Head of caudate nucleus (tissue), 42 donors: Measurements from ENCODE around the gene PTP4A2.
"Not testable (repeated sequence)": the region's sequence is repeated elsewhere in the genome, so short reads cannot be mapped to it uniquely, and the experiment has no call there.

Source experiments
- DNase-seq, 42 donors: peaks; one replicate each; pipeline versions ENCODE4 v3.0.0 to v3.0.0-alpha.2; 2020 to 2021; ENCODE audit warnings: mixed read lengths in 7 of 42
- intact Hi-C: fragments of 100-400 bp; cut with DNase I; formaldehyde crosslinking; loops from one replicate; pipeline ENCODE4 v1.15.0; 2022

The PTP4A2 gene

DNA sequence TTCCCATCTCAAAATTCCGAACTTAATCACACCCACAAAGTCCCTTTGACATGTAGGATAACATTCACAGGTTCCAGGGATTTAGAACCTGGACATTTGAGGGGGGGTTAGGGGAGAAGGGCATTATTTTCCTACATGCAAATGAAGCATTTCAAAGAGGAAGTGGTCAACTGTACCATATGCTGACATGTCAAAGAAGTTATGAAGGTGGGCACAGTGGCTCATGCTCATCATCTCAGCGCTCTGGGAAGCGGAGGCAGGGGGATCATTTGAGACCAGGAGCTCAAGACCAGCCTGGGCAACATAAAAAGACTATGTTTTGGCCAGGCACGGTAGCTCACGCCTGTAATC is 35.7 kb downstream of the PTP4A2 start:
- intact Hi-C loops = no loop called here

DNA sequence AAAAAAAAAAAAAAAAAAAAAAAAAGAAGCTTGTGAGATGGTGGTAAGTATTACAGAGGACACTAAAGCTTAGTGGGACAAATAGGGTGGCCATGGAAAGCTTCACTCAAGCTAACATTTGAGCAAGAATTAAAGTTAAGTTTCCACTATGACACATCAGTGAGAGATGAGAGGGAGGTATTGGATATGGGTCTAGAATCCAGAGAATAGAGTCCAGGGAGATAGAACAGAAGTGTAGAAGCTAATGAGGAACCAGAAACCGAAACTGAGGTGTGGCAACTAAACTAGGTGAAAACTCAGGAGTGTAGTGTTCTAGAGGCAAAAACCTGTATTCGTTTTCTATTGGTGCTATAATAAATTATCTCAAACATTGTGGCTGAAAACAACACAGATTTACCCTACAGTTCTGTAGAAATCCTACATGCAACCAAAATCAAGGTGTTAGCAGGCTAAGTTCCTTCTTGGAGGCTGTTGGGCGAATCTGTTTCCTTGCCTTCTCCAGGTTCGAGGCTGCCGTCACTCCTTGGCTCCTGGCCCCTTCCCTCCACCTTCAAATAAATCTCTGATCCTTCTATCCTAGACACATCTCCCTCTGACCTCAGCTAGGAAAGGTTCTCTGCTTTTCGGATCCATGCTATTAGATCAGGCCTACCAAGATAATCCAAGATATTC is 36.2 kb downstream of the PTP4A2 start:
- no peak for DNase-seq
- intact Hi-C loops = no loop called here

More for the DNA sequence above, 35.7 kb downstream of the PTP4A2 start:
- no peak for DNase-seq

DNA sequence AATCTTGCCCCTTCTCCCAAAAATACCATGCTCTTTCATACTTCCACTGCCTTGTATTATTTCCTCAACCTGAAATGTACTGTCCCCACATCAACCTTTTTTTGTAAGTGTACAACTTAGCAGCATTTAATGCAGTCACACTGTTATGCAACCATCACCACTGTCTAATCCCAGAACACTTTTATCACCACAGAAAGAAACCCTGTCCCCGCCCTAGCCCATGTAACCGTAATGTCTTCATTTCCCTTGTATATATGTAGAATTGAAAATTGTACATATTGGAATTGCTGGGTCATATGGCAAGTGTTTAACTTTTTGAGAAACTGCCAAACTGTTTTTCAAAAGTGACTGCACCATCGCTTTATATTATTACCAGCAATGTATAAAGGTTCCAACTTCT is 37.4 kb downstream of the PTP4A2 start:
- DNase-seq = no peak

DNA sequence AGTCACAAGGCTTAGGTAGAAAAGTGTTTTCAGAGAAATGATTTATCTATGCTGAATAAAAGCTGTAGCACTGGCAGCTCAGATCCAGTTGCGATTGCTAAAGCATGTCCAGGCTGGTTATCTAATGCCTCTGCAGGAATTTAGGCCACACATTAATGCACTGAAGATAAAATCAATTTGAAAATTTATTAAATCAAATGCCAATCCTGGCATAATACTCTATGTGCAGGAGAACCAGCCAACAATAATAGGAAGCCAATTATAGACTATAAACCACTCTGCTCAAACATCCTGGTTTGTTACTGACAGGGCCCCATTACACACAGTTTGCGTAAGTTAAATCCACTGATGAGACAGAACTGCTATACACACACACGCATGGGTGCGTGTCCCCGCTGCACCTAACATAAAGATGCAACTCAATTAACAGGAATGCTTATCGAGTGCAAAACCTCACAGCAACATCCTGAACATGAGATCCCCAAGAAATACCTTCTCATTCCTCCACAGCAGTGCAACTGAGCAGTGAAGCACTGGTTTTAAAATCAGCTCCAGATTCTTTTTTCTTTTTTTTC is 40.6 kb downstream of the PTP4A2 start:
- intact Hi-C loops = no loop called here
- no peak for DNase-seq

More for the DNA sequence above, 37.4 kb downstream of the PTP4A2 start:
- intact Hi-C loops = no loop called here

DNA sequence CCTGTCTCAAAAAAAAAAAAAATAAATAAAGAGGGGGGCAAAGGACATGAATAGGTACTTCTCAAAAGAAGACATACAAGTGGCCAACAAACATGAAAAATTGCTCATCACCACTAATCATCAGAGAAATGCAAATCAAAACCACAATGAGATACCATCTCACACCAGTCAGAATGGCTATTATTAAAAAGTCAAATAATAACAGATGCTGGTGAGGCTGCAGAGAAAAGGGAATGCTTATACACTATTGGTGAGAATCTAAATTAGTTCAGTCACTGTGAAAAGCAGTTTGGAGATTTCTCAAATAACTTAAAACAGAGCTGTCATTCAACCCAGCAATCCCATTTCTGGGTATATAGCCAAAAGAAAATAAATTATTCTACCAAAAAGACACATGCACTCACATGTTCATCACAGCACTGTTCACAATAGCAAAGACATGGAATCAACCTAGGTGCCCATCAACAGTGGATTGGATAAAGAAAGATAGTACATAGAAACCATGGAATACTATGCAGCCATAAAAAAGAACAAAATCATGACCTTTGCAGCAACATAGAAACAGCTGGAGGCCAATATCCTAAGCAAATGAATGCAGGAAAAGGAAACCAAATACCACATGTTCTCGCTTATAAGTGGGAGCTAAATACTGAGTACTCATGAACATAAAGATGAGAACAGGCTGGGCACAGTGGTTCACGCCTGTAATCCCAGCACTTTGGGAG is 42.5 kb downstream of the PTP4A2 start:
- intact Hi-C loops, DNase-seq: not testable (repeated sequence)

DNA sequence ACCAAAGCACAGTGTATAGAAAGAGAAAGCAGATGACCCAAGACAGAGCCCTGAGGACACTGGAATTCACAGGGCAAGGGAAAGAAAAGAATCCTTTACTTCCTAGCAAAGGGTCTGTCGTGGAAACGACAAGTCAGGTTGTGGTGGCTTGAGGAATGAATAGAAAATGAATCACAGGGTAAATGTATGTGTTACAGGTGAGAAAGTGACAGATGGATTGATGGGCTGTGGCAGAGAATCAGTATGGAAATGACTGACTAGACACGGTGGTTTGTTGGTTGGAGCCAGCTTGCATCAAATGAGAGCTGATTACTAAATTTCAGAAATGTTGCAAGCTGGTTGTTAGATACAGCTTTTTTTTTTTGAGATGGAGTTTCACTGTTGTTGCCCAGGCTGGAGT is 46.9 kb downstream of the PTP4A2 start:
- peak in 1 of 42 donors; percentile 8 for DNase-seq

DNA sequence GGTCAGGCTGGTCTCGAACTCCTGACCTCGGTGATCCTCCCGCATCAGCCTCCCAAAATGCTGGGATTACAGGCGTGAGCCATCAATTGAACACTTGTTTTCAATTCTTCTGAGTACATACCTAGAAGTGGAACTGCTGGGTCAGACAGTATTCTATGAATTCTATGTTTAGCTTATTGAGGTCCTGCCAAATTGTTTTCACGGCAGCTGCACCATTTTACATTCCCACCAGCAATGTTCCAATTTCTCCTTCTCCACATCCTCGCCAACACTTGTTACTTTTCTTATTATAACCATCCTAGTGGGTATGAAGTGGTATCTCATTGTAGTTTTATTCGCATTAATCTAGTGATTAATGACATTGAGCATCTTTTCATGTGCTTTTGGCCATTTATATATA is 49.9 kb downstream of the PTP4A2 start:
- no peak for DNase-seq
- intact Hi-C loops = no loop called here

More for the DNA sequence above, 46.9 kb downstream of the PTP4A2 start:
- intact Hi-C loops = no loop called here

DNA sequence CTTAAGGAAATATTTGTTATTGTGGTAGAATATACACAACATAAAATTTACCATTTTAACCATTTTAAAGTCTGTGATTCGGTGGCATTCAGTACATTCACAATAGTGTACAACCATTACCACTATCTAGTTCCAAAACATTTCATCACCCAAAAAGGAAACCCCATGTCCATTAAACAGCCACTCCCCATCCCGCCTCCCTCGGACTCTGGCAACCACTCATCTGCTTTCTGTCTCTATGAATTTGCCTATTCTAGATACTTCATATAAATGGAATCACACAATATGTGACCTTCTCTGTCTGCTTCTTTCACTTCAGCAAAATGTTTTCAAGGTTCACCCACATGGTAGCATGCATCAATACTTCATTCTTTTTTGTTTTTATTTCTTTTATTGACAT is 51.3 kb downstream of the PTP4A2 start:
- intact Hi-C loops = no loop called here
- DNase-seq = no peak

DNA sequence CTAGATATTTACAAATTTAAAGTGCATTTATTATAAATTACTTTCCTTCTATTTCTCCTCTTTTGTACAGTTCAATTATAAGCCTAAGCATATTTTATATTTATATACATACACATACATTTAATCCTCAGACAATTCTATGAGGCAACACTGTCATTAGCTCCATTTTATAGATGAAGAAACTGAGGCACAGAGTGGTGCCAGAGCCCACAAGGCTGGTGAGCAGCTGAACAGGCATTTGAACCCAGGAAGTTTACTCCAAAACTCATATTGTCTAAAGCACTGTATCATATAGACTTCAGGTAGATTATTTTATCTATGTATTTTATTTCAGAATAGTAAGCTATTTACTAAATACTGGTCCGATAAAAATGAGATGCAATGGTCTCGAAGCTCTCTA is 52.3 kb downstream of the PTP4A2 start:
- intact Hi-C loops = no loop called here
- DNase-seq = no peak

DNA sequence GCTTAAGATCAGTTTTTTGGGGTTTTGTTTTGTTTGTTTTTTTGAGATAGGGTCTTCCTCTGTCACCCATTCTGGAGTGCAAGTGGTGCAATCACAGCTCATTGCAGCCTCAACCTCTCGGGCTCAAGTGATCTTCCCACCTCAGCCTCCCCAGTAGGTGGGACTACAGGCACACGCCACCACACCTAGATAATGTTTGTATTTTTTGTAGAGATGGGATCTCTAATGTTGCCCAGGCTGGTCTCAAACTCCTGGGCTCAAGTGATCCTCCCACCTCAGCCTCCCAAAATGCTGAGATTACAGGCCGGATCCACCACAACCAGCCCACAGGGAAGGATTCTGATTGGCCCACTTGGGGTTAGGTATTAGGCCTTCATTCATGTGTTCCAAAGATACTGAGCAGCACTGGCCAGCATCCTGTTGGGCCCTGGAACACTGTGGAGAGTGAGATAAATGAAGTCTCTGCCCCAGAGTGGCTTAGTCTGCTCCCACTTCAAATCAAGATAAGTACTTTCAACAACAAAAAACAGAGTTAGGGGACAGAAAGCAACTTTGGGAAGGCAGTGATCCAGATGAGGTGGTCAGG is 54.7 kb downstream of the PTP4A2 start:
- DNase-seq = no peak
- intact Hi-C loops = no loop called here

DNA sequence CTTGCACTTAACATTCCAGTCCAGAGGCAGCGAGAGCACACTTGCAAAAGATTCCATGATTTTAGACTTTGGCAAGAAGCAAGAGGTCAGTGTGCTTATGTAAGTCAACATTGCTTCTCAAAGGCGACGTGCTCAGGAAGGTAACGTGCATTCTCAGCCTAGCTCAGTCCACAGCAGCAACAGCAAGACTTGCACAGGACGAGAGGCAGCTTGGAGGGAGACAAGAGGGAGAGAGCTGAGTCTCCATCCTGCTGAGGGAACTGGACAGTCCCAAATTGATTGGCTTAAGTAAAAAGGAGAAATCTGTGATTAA is 56.5 kb downstream of the PTP4A2 start:
- DNase-seq = no peak
- intact Hi-C loops = no loop called here

DNA sequence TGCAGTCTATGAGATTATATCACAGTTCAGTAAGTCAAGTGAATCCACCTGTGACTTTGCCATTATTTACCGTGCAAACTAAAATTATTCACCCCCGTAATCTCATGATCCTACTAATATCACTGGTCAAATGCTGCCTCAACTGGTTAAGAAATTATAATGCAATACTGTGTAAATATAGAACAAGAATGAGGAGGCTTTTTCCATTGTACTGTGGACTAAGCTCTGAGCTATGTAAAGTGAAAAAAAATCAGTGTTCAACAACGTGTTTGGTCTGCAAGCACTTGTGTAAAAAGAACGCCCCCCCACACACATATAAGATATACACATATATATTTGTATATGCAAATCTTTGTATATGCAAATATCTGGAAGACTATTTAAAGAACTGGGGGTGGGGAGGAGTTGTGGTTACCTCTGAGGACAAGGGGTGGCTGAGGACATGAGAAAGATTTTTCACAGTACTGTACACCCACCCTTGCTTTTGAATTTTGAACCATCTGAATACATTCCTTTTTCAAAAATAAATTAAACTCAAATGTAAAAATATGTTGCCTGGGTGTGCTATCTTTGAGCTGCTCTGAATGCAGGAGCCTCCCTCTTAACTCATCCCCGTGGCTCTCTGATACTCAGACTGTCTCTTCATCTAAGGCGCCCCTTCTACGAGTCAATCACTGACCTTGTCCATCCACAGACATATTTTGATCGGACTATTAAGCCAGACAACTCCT is 57.0 kb downstream of the PTP4A2 start:
- intact Hi-C loops = no loop called here
- DNase-seq = peak in 1 of 42 donors; percentile 19

DNA sequence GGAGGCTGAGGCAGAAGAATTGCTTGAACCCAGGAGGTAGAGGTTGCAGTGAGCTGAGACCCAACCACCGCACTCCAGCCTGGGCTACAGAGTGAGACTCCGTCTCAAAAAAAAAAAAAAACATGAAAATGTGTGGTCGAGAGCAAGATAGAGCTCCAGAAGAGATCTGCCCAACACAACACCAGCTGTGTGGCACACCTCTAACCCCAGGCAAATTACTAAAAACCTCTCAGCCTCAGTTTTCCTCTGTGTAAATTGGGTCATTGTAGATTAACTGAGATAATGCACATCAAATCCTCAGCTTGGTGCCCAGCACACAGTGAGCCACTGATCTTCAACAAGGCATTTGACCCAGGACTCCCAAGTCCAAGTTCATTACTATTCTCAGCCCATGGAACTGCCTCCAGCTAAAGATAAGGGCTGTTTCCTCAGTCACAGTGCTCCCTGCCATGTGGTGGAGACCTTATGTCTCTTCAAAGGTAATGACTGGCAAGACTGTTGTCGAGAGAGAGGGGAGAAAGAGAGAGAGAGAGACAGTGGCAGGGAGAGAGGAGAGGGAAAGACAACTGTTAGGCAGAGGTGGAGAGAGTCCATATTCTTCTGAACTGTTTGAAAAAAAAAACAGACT is 58.1 kb downstream of the PTP4A2 start:
- peak in 1 of 42 donors; percentile 12 for DNase-seq
- intact Hi-C loops = no loop called here

DNA sequence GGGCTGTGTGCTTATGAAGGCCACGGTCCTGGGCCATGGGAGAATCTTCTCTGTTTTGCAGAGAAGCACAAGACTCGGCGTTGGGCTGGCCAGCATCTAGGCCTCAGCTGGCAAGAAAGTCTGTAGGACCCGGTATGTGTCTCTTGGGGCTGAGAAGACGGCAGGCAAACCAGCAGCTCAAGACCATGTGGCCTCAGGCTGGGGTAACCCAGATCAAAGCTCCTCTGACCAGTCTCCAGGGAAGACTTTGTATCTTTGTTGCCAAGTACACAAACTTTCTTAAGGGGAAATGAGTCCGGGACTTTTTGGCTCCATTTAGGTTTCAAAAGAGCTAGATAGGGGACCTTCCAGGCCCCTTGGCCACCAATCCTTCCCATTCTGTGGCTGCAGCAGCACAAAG is 60.1 kb downstream of the PTP4A2 start:
- intact Hi-C loops = no loop called here
- peak in 1 of 42 donors; percentile 27 for DNase-seq

DNA sequence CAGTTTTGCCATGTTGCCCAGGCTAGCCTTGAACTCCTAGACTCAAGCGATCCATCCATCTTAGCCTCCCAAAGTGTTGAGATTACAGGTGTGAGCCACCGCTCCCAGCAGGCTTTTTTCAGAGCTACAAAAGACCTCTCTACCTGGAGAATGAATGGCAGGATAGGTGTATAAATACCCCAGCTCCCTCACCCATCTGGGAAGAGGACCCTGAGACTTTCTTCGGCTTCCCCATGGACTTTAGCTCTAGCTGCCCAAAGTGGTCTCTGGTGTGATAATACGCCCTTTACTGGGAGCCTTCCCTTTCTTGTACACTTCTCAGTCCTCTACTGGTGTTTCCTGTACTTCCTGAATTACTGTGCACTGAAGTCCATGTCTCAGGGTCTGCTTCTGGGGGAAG is 60.6 kb downstream of the PTP4A2 start:
- no peak for DNase-seq
- intact Hi-C loops = no loop called here

DNA sequence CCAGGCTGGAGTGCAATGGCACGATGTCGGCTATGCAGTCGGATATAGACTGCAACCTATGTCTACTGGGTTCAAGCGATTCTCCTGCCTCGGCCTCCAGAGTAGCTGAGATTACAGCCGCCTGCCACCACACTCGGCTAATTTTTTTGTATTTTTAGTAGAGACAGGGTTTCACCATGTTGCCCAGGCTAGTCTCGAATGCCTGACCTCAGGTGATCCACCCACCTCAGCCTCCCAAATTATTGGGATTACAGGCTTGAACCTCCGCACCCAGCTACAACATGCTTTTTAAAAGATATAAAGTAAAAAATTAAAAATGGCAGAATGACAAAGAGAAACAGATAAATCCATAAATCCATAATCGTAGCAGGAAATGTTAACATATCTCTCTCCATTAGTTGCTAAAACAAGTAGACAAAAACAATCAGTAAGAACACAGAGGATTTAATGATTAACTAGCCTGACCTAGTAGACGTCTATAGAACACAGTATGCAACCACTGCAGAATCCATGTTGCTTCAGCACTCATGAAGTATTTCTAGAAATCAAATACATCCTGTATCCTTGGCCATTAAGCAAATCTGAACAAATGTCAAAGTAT is 62.4 kb downstream of the PTP4A2 start:
- intact Hi-C loops = no loop called here
- DNase-seq = no peak

DNA sequence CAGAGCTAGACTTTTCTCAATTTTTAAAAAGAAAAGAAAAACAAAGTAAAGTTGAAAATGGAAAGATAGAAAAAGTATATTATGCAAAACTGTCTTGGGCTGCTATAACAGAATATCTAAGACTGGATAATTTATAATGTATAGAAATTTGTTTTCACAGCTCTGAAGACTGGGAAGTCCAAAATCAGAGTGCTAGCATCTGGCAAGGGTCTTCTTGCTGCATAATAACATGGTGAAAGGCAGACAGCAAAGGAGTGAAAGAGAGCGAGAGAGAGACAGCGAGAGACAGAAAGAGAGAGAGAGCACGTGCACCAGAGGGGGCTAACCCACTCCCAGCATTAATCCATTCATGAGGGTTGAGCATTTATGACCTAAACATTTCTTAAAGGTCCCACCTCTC is 63.2 kb downstream of the PTP4A2 start:
- intact Hi-C loops = no loop called here
- no peak for DNase-seq

DNA sequence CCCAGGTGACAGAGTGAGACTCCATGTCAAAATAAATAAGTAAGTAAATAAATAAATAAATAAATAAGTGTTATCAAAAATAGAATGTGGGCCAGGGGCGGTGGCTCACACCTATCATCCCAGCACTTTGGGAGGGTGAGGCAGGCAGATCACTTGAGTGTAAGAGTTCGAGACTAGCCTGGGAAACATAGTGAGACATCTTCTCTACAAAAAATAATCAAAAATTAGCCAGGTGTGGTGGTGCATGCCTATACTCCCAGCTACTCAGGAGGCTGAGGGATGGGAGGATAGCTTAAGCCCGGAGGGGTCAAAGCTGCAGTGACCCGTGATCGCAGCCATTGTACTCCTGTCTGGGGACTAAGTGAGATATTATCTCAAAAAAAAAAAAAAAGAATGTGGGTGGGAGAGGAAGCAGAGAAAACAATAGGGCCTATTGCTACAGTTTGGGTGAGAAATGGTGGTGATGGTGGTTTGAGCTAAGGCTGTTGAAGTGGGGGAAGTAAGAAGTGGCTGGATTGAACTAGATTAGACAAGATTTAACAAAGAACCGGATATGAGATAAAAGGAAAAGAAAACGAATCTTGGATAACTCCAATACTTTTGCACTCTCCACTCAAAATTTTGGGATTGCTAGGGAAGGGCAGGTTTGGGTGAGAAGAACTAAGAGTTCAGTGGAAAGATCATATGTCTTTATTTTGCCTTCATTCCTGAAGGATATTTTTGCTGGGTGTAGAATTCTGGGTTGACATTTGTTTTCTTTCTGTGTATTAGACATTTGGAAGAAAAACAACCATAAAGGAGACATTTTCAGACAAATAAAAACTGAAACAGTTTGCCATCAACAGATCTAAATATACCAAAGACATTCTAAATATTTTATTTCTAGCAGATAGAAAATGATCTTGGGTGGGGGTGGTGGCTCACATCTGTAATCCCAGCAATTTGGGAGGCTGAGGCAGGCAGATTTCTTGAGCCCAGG is 65.2 kb downstream of the PTP4A2 start:
- intact Hi-C loops = no loop called here
- DNase-seq = no peak
